IMR-90 (cell line): Measurements from ENCODE around the gene SATL1. TPM values are rescaled to one million over a fixed set of nuclear protein-coding genes. Genes with fewer than 3 reads are reported as not detected.

ENCODE experiments used
- ATAC-seq: fragments of 200-7000 bp; cut with Tn5 transposase; 2 replicates; pipeline ENCODE4 v1.9.1; 2020; ENCODE audit warnings: low read depth, mild to moderate bottlenecking, moderate library complexity
- BruUV-seq: library from RNA; stranded (reverse); fragments of 400-500 nt; replicated peaks from 2 replicates; lab custom pipeline; 2021; lab: Mats Ljungman, UMichigan
- CTCF ChIA-PET: fragments of 300-600 bp; formaldehyde crosslinking; extraction: SDS; loops from one replicate; lab custom pipeline; 2021; ENCODE audit warnings: antibody characterized with exemption; lab: Yijun Ruan, JAX
- POLR2A ChIA-PET: fragments of 300-600 bp; sonication (Branson Sonifier 250); formaldehyde crosslinking; loops from one replicate; lab custom pipeline; 2022; ENCODE audit warnings: antibody characterized with exemption; ENCODE audit not compliant: unreplicated experiment; lab: Charles Lee
- DNase-seq: peaks from one replicate; pipeline ENCODE4 v3.0.0; 2013
- H2AFZ ChIP-seq: replicated peaks from 2 replicates; pipeline ENCODE3; 2013; ENCODE audit warnings: low read length, mild to moderate bottlenecking; ENCODE audit not compliant: poor library complexity
- H2AK5ac ChIP-seq: 2 replicates; pipeline ENCODE4 v1.6.1; 2013; ENCODE audit warnings: low read depth, low read length, inconsistent platforms
- H2AK9ac ChIP-seq: replicated peaks from 2 replicates; pipeline ENCODE3; 2013; ENCODE audit warnings: mild to moderate bottlenecking, low read depth, low read length, moderate library complexity; ENCODE audit not compliant: poor library complexity
- H2BK120ac ChIP-seq: 2 replicates; pipeline ENCODE4 v1.6.1; 2013; ENCODE audit warnings: low read depth, low read length, inconsistent platforms
- H2BK15ac ChIP-seq: 3 replicates; pipeline ENCODE4 v1.6.1; 2013; ENCODE audit warnings: low read depth, low read length, inconsistent platforms
- H2BK20ac ChIP-seq: 2 replicates; pipeline ENCODE4 v1.6.1; 2013; ENCODE audit warnings: low read depth, mild to moderate bottlenecking, inconsistent platforms, low read length, moderate library complexity
- H2BK5ac ChIP-seq: 2 replicates; pipeline ENCODE4 v1.6.1; 2013; ENCODE audit warnings: mild to moderate bottlenecking, low read depth, low read length, inconsistent platforms; ENCODE audit not compliant: poor library complexity, severe bottlenecking
- H3K14ac ChIP-seq: replicated peaks from 2 replicates; pipeline ENCODE4 v1.6.1; 2013; ENCODE audit warnings: low read depth, low read length, inconsistent platforms
- H3K18ac ChIP-seq: 2 replicates; pipeline ENCODE4 v1.6.1; 2013; ENCODE audit warnings: low read depth, low read length, control low read depth
- H3K23ac ChIP-seq: 2 replicates; pipeline ENCODE4 v1.6.1; 2013; ENCODE audit warnings: low read depth, low read length, inconsistent platforms
- H3K27ac ChIP-seq: 2 replicates; pipeline ENCODE4 v1.5.1; 2013; ENCODE audit warnings: mild to moderate bottlenecking, control low read depth, low read length; ENCODE audit not compliant: insufficient read depth
- H3K27me3 ChIP-seq: 2 replicates; pipeline ENCODE4 v1.6.1; 2013; ENCODE audit warnings: low read length; ENCODE audit not compliant: control insufficient read depth, insufficient read depth
- H3K36me3 ChIP-seq: 2 replicates; pipeline ENCODE4 v1.6.1; 2013; ENCODE audit warnings: low read length, mixed read lengths; ENCODE audit not compliant: control insufficient read depth, insufficient read depth
- H3K4ac ChIP-seq: 2 replicates; pipeline ENCODE4 v1.6.1; 2013; ENCODE audit warnings: low read depth, low read length, inconsistent platforms
- H3K4me1 ChIP-seq: 2 replicates; pipeline ENCODE4 v1.6.1; 2013; ENCODE audit warnings: low read length, mixed read lengths; ENCODE audit not compliant: control insufficient read depth, insufficient read depth
- H3K4me2 ChIP-seq: 2 replicates; pipeline ENCODE4 v1.6.1; 2013; ENCODE audit warnings: low read depth, mild to moderate bottlenecking, control low read depth, low read length, moderate library complexity
- H3K4me3 ChIP-seq: 2 replicates; pipeline ENCODE4 v1.5.1; 2013; ENCODE audit warnings: low read depth, mild to moderate bottlenecking, control low read depth, low read length, moderate library complexity; ENCODE audit not compliant: insufficient read depth
- H3K56ac ChIP-seq: 2 replicates; pipeline ENCODE4 v1.6.1; 2013; ENCODE audit warnings: low read length, inconsistent platforms; ENCODE audit not compliant: insufficient read depth; ENCODE audit errors: extremely low read depth
- H3K79me1 ChIP-seq, 2 experiments: 2 replicates each; pipeline ENCODE4 v1.6.1; 2013; ENCODE audit warnings: low read length in 2 of 2, inconsistent platforms in 1 of 2, low read depth in 1 of 2
- H3K9ac ChIP-seq: 2 replicates; pipeline ENCODE4 v1.6.1; 2013; ENCODE audit warnings: low read depth, low read length, control low read depth
- H3K9me1 ChIP-seq: 2 replicates; pipeline ENCODE4 v1.6.1; 2013; ENCODE audit warnings: low read length, inconsistent platforms; ENCODE audit not compliant: insufficient read depth
- H3K9me3 ChIP-seq: 2 replicates; pipeline ENCODE4 v1.6.1; 2013; ENCODE audit warnings: low read length; ENCODE audit not compliant: control insufficient read depth, insufficient read depth
- H4K20me1 ChIP-seq: 2 replicates; pipeline ENCODE4 v1.6.1; 2013; ENCODE audit warnings: low read length, inconsistent platforms; ENCODE audit not compliant: insufficient read depth
- H4K5ac ChIP-seq: 2 replicates; pipeline ENCODE4 v1.6.1; 2013; ENCODE audit warnings: mild to moderate bottlenecking, low read depth, low read length, control low read depth
- H4K8ac ChIP-seq, 2 experiments: 2 replicates each; pipeline ENCODE4 v1.6.1; 2013; ENCODE audit warnings: low read depth in 2 of 2, low read length in 2 of 2, control low read depth in 1 of 2, inconsistent platforms in 1 of 2
- H4K91ac ChIP-seq: 2 replicates; pipeline ENCODE4 v1.6.1; 2013; ENCODE audit warnings: low read depth, low read length, inconsistent platforms; ENCODE audit not compliant: insufficient read depth
- CHD1 ChIP-seq: IDR thresholded peaks from 2 replicates; pipeline ENCODE4 v1.6.1; 2012; ENCODE audit warnings: low read depth, low read length, improper control_type of control experiment
- MXI1 ChIP-seq: IDR thresholded peaks from 2 replicates; pipeline ENCODE4 v1.6.1; 2012; ENCODE audit warnings: low read depth, mild to moderate bottlenecking, low read length, moderate library complexity, borderline replicate concordance
- WGBS, 2 experiments: methylation state at CpG; one replicate each; pipeline versions ENCODE4 v1.1.5 to v1.1.7; 2013; ENCODE audit warnings: missing lambda C conversion rate in 2 of 2; ENCODE audit not compliant: insufficient read length in 1 of 2; ENCODE audit errors: extremely low coverage in 2 of 2; 5-methylcytosine and 5-hydroxymethylcytosine counted together
- dilution Hi-C: fragments of 300-500 bp; cut with HindIII; formaldehyde crosslinking; loops from one replicate; pipeline ENCODE4 v1.14.3; 2018; ENCODE audit warnings: low sequenced_read_pairs; ENCODE audit not compliant: unreplicated experiment
- in situ Hi-C: fragments of 300-500 bp; cut with MboI; formaldehyde crosslinking; loops from 3 replicates; pipeline ENCODE4 v1.14.3; 2019; ENCODE audit warnings: low sequenced_read_pairs, inconsistent platforms, mixed read lengths
- intact Hi-C: fragments of 100-400 bp; cut with micrococcal nuclease; formaldehyde crosslinking; loops from 2 replicates; pipeline ENCODE4 v1.10.0; 2022
- polyA plus RNA-seq, 3 experiments: library from polyadenylated mRNA; depleted of rRNA; stranded (reverse); fragments of >200 nt; gene quantifications; 2 replicates each; pipeline ENCODE4 v1.2.3, GENCODE V29; 2012; ENCODE audit warnings: low replicate concordance in 1 of 3
- total RNA-seq: library from RNA; depleted of rRNA; stranded (reverse); fragments of >200 nt; gene quantifications from 2 replicates; pipeline ENCODE4 v1.2.3, GENCODE V29; 2012
- TF ChIP-seq, protein P1 (sequence below): fragments of 150-350 bp; IDR thresholded peaks from 2 replicates; pipeline ENCODE4 v1.6.1; 2017; ENCODE audit warnings: mild to moderate bottlenecking, antibody characterized with exemption, low read length, low read depth

The SATL1 gene
- total and polyA plus RNA-seq, 2 of the 4 experiments (the other 2 are of a cell fraction), result not detected

DNA sequence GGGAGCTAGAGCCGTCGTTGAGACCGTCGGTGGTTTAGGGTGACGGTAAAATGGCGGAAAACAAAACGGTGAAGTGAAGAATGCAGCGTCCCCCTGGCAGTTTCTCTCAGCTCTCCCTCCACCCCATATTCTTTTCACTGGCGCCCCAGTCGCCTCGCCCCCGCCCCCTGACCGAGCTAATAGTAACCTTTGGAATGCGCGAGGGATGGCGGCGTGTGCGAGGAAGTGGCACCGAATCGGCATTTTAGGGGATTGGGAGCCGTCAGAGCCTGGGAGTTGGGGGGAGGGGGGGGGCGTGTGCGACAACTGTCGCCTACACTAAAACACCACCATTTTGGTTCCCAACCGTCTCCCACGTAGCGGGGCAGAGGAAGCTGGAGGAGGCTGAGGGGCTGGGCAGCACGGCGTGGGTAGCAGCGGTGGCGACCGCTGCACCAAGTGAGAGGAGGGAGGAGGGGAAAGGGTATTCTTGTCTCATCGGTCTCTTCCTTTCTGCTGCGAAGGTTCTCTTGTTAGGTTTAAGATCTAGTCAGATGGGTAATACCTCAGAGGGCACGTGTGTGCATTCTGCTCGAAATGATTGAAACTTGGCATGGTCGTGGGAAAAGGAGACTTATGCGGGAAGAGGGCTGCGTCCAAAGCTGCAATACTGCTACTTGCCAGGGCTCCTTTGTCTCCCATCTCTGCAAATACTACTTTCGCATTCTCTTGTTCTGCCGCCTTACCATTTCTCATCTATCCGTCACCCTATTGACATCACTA, 1.1 kb upstream of the SATL1 start:
- Histone ChIP-seq H3K36me3 (no peaks in the 10 kb centered on the region), H3K56ac (no peak overlapping the region), H3K14ac (no peak overlapping the region; the same call in 1 of the 2 replicates), H4K20me1 (no peaks in the 10 kb centered on the region), H4K8ac (no peak overlapping the region; a peak in 1 of 4 replicates), H3K4me3 (peak overlapping the region; percentile 90), H3K9me1 (no peaks in the 10 kb centered on the region), H2BK5ac (no peak overlapping the region), H3K27me3 (no peaks in the 10 kb centered on the region), H3K27ac (peak overlapping the region; percentile 34; the same call in 1 of the 2 replicates), H2BK120ac (no peak overlapping the region), H2BK20ac (no peak overlapping the region), H3K18ac (no peak overlapping the region), H3K9me3 (no peaks in the 10 kb centered on the region), H3K23ac (peak overlapping the region; percentile 33; the same call in 1 of the 2 replicates), H2AFZ (peak overlapping the region; percentile 93), H4K5ac (no peak overlapping the region), H3K9ac (peak overlapping the region; percentile 75), H3K79me1 (peaks cover 0 to 3% of the 10 kb centered on the region in 2 experiments; a peak in 1 of 4 replicates), H3K4ac (no peak overlapping the region), H3K4me1 (no peaks in the 10 kb centered on the region), H2AK9ac (no peak overlapping the region), H2BK15ac (no peak overlapping the region), H2AK5ac (no peak overlapping the region), H4K91ac (no peak overlapping the region), H3K4me2 (peak overlapping the region; percentile 15)
- no peak for TF ChIP-seq CHD1
- TF ChIP-seq, protein P1, sequence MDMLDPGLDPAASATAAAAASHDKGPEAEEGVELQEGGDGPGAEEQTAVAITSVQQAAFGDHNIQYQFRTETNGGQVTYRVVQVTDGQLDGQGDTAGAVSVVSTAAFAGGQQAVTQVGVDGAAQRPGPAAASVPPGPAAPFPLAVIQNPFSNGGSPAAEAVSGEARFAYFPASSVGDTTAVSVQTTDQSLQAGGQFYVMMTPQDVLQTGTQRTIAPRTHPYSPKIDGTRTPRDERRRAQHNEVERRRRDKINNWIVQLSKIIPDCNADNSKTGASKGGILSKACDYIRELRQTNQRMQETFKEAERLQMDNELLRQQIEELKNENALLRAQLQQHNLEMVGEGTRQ, result no peak
- 0 out of 2 replicates have a peak, but pooled peaks have one; percentile 13 for TF ChIP-seq MXI1
- ATAC-seq (peak; percentile 47), DNase-seq (peak; percentile 7)
- dilution Hi-C loops, result no loop called here
- WGBS, 2 experiments, result no CpG with 5 or more reads among the region's 42 CpGs
- POLR2A ChIA-PET, result no interaction called here
- CTCF ChIA-PET, result interaction anchor here (0.7 to 1.0 kb wide), 2 partner anchors 9 to 66 kb away, joined by 3 to 5 read pairs; no protein-coding TSS in a partner anchor
- intact Hi-C loops, result no loop called here
- BruUV-seq, result no TSS peak
- in situ Hi-C loops, result no loop called here
